ENCODE data around the gene TPRG1. TPM values are rescaled to one million over a fixed set of nuclear protein-coding genes. Genes with fewer than 3 reads are reported as not detected.

TPRG1 gene
- total RNA-seq, 1 donor from 2014 or later, result 3.3 TPM

DNA sequence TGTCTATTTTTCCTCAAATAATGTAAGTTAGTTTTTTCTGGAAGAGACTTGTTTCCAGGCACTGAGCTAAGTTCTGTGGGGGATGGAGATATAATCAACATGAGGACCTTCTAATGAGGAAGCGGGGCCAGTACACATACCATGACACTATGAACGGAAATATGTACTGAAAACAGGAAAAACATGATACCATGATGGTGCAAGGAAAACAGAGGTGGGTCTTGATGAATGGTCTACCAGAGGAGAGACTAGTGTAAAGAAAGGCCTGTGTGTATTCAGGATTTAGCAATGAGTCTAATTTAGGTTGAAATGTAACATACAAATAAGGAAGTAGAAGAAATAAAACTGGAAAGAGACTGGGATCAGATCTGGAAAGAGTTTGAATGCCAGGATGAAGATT lies 38.9 kb upstream of the TPRG1 start:
- DNase-seq (ENCODE audit: low spot score in 2 of 2, unreplicated experiment in 2 of 2), result no peak
- peaks cover 4% of the 10 kb centered on the region for H3K9me3 Mint-ChIP-seq
- no peak overlapping the region for H3K4me3 Mint-ChIP-seq
- H3K36me3 Mint-ChIP-seq, result no peaks in the 10 kb centered on the region
- H3K27ac Mint-ChIP-seq, result peak overlapping the region; percentile 45
- H3K27me3 Mint-ChIP-seq (ENCODE audit: low read depth), result no peaks in the 10 kb centered on the region
- H3K4me1 Mint-ChIP-seq, result peaks cover 15% of the 10 kb centered on the region
- TF ChIP-seq, protein P1, sequence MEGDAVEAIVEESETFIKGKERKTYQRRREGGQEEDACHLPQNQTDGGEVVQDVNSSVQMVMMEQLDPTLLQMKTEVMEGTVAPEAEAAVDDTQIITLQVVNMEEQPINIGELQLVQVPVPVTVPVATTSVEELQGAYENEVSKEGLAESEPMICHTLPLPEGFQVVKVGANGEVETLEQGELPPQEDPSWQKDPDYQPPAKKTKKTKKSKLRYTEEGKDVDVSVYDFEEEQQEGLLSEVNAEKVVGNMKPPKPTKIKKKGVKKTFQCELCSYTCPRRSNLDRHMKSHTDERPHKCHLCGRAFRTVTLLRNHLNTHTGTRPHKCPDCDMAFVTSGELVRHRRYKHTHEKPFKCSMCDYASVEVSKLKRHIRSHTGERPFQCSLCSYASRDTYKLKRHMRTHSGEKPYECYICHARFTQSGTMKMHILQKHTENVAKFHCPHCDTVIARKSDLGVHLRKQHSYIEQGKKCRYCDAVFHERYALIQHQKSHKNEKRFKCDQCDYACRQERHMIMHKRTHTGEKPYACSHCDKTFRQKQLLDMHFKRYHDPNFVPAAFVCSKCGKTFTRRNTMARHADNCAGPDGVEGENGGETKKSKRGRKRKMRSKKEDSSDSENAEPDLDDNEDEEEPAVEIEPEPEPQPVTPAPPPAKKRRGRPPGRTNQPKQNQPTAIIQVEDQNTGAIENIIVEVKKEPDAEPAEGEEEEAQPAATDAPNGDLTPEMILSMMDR (IDR thresholded peaks at IDR 0.05; ENCODE audit: unreplicated experiment), result no peak

DNA sequence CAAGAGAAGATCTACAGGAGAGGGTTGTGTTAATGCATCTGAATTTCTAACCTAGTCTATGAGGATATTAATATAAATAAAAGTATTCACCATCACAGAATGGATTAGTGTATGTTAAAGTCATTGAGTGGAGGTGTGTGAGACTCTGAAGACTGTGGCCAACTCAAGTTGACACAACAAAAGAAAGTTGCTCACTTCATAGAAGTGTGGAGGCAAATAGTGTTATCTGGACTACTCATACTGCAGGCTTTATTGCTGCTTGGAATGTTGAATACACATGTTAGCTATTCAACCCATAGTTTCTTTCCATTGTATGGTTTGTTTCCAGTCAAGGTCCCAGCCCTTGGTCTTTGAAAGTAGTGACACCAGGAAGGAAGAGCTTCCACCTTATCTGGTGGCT lies 38.0 kb upstream of the TPRG1 start:
- no peak overlapping the region for H3K4me3 Mint-ChIP-seq
- no peaks in the 10 kb centered on the region for H3K36me3 Mint-ChIP-seq
- no peak overlapping the region for H3K27ac Mint-ChIP-seq
- H3K4me1 Mint-ChIP-seq, result peaks cover 15% of the 10 kb centered on the region
- no peak for DNase-seq (ENCODE audit: low spot score in 2 of 2, unreplicated experiment in 2 of 2)
- no peaks in the 10 kb centered on the region for H3K27me3 Mint-ChIP-seq (ENCODE audit: low read depth)
- H3K9me3 Mint-ChIP-seq, result peaks cover 4% of the 10 kb centered on the region
- TF ChIP-seq, protein P1 (IDR thresholded peaks at IDR 0.05; ENCODE audit: unreplicated experiment), result no peak

DNA sequence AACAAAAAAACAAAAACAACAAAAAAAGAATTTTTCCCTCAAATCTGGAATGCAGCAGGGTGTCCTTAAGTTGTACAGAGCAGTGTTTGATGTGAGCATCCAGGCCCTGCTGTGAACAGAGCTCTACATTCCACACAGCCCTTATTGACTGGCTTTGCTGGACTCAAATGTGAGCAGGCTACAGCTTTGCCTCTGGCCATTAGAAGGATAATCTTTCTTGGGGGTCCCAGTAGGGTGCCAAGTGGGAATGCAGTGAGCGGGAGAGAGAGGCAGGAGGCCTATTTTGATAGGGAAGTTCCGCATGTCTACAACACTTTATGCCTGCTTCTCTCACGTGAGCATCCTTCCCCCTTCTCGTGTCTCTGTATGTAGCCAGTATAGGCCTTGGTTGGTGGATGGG lies 34.4 kb upstream of the TPRG1 start:
- DNase-seq (ENCODE audit: low spot score in 2 of 2, unreplicated experiment in 2 of 2), result no peak
- Mint-ChIP-seq H3K9me3 (peaks cover 4% of the 10 kb centered on the region), H3K27me3 (ENCODE audit: low read depth) (no peaks in the 10 kb centered on the region), H3K27ac (no peak overlapping the region), H3K4me3 (no peak overlapping the region), H3K4me1 (peaks cover 9% of the 10 kb centered on the region), H3K36me3 (no peaks in the 10 kb centered on the region)
- TF ChIP-seq, protein P1 (IDR thresholded peaks at IDR 0.05; ENCODE audit: unreplicated experiment), result no peak

DNA sequence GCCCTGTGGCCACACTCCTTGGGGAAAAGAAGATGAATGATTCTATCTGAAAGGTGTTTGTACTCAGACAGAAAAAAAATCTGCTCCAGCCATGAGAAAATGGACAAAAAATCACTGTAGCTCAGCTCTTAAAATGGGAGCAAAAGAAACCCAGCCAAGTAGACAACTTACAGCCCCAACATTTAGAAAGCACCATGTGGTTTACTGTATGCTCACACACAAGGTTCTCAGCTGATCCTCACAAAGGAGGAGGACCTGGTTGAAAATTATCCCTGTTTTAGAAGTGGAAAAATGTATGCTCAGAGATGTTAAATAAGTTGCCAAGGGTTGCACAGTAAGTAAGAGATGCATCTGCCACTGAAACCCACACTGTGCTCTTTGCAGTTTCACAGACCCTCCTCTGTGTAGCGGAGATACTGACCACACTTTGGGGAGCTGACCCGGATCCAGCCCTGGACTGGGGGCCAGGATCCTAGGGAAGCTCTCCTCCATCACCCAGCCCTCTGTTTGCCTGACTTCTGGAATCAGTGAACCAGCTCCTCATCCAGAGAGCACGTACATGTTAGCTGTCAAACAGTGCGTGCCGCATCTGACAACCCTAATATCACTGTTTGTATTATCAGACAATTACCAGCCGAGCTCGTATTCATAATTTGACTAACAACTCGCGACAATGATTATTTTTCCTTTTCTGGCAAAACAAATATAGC lies 32.7 kb upstream of the TPRG1 start:
- no peak for DNase-seq (ENCODE audit: low spot score in 2 of 2, unreplicated experiment in 2 of 2)
- no peaks in the 10 kb centered on the region for H3K4me1 Mint-ChIP-seq
- H3K4me3 Mint-ChIP-seq, result no peak overlapping the region
- no peaks in the 10 kb centered on the region for H3K9me3 Mint-ChIP-seq
- no peaks in the 10 kb centered on the region for H3K27me3 Mint-ChIP-seq (ENCODE audit: low read depth)
- no peak overlapping the region for H3K27ac Mint-ChIP-seq
- no peaks in the 10 kb centered on the region for H3K36me3 Mint-ChIP-seq
- TF ChIP-seq, protein P1 (IDR thresholded peaks at IDR 0.05; ENCODE audit: unreplicated experiment), result no peak

DNA sequence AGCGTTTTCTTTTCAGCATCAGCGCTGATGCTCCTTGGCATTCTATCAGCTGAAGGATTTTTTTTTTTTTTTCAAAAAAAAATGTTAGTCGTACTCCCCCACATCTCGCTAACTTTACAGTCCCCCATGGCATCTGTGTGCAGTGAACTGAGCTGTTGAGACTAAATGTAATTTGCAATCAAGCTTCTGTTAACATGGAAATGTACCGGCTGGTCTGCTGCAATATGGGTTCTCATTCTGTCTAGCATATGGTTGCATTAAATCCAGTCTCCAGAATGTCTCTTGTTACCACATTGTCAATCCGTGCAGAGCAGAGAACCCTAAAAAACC lies 32.2 kb upstream of the TPRG1 start:
- TF ChIP-seq, protein P1 (IDR thresholded peaks at IDR 0.05; ENCODE audit: unreplicated experiment), result no peak
- DNase-seq (ENCODE audit: low spot score in 2 of 2, unreplicated experiment in 2 of 2), result no peak

DNA sequence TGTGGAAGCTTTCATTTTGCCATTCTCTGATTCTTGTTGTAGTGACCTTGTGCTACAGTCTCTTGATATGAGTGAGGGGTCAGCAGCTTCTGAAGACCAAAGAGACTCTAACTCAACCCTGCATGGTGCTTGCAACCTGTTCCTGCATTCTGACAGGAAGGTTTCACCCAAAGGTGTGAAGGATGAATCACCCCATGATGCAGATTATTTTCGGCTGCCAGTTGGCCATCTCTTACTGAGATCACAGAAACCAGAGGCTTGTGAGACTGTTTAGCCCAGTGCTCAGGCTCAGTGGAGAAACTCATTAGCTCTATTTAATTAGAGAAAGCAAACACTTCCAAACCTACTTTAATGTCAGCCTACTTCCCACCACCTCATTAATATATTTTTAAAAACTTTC lies 29.2 kb upstream of the TPRG1 start:
- no peaks in the 10 kb centered on the region for H3K36me3 Mint-ChIP-seq
- H3K27ac Mint-ChIP-seq, result no peak overlapping the region
- DNase-seq (ENCODE audit: low spot score in 2 of 2, unreplicated experiment in 2 of 2), result no peak
- no peaks in the 10 kb centered on the region for H3K27me3 Mint-ChIP-seq (ENCODE audit: low read depth)
- no peaks in the 10 kb centered on the region for H3K9me3 Mint-ChIP-seq
- no peak overlapping the region for H3K4me3 Mint-ChIP-seq
- TF ChIP-seq, protein P1 (IDR thresholded peaks at IDR 0.05; ENCODE audit: unreplicated experiment), result no peak
- peaks cover 2% of the 10 kb centered on the region for H3K4me1 Mint-ChIP-seq

More for the DNA sequence above, 32.2 kb upstream of the TPRG1 start:
- H3K4me3 Mint-ChIP-seq, result no peak overlapping the region
- no peaks in the 10 kb centered on the region for H3K27me3 Mint-ChIP-seq (ENCODE audit: low read depth)
- no peak overlapping the region for H3K27ac Mint-ChIP-seq
- H3K4me1 Mint-ChIP-seq, result no peaks in the 10 kb centered on the region
- H3K36me3 Mint-ChIP-seq, result no peaks in the 10 kb centered on the region
- H3K9me3 Mint-ChIP-seq, result no peaks in the 10 kb centered on the region
